ENCODE results near the gene ZSWIM4. TPM values are rescaled to one million over a fixed set of nuclear protein-coding genes. Genes with fewer than 3 reads are reported as not detected.

Gene ZSWIM4
- total and polyA plus RNA-seq, 2 experiments from 2014 or later, result 5.4 to 42.3 TPM

GRCh38 chr19:13784731-13785452, 10.4 kb upstream of the ZSWIM4 start (continued):
- no peak for TF ChIP-seq ZNF462 (CRISPR knock-in tag; IDR thresholded peaks at IDR 0.05)
- peak; percentile 45; the same call in 1 of the 2 replicates for TF ChIP-seq CREB1 (CRISPR knock-in tag; IDR thresholded peaks at IDR 0.05; ENCODE audit: low read depth)
- no peak for TF ChIP-seq POLR2AphosphoS5 (IDR thresholded peaks at IDR 0.05; ENCODE audit: low read depth)

GRCh38 chr19:13788991-13789390, 6.3 kb upstream of the ZSWIM4 start:
- Histone ChIP-seq H4K20me1 (replicated peaks; ENCODE audit: insufficient read depth) (no peaks in the 10 kb centered on the region), H3K27ac (ENCODE audit: low read depth) (no peak overlapping the region), H3F3A (replicated peaks; ENCODE audit: low read depth) (peaks cover 4% of the 10 kb centered on the region; the same call in 1 of the 2 replicates), H3K79me2 (replicated peaks; ENCODE audit: insufficient read depth) (no peaks in the 10 kb centered on the region), H3K36me3 (ENCODE audit: insufficient read depth) (no peaks in the 10 kb centered on the region), H2AFZ (no peak overlapping the region), H3K9me2 (ENCODE audit: insufficient read depth) (no peaks in the 10 kb centered on the region), H3K4me3 (no peak overlapping the region), H3K4me1 (ENCODE audit: insufficient read depth) (no peaks in the 10 kb centered on the region), H3K27me3 (ENCODE audit: insufficient read depth) (no peaks in the 10 kb centered on the region), H3K4me2 (no peak overlapping the region)
- no peak overlapping the region for H3K4me3 Mint-ChIP-seq
- no peak for DNase-seq (ENCODE audit: low spot score)
- H3K36me3 Mint-ChIP-seq (ENCODE audit: low read depth), result no peaks in the 10 kb centered on the region
- TF ChIP-seq REST (IDR thresholded peaks at IDR 0.05; ENCODE audit: unreplicated experiment) (no peak), STAT1 (IDR thresholded peaks at IDR 0.05; ENCODE audit: unreplicated experiment) (no peak), CREB1 (CRISPR knock-in tag; IDR thresholded peaks at IDR 0.05; ENCODE audit: low read depth) (no peak), ZNF331 (CRISPR knock-in tag; IDR thresholded peaks at IDR 0.05; ENCODE audit: low read depth) (no peak), ZNF114 (CRISPR knock-in tag; IDR thresholded peaks at IDR 0.05) (no peak)
- H3K27ac Mint-ChIP-seq, result no peak overlapping the region
- H3K4me1 Mint-ChIP-seq, result peaks cover 8% of the 10 kb centered on the region
- peaks cover 10% of the 10 kb centered on the region for H3K27me3 Mint-ChIP-seq (ENCODE audit: insufficient read depth, low read depth, poor library complexity)
- no peaks in the 10 kb centered on the region for H3K9me3 Mint-ChIP-seq
- ATAC-seq, result no peak

All from GM23338 (cell line).